Measurements from ENCODE around the gene DNAJC16. TPM values are rescaled to one million over a fixed set of nuclear protein-coding genes. Genes with fewer than 3 reads are reported as not detected.

DNAJC16 gene
- total RNA-seq (2022) (15.1 and 17.2 TPM in 2 replicates), Bru-seq, nascent RNA (percentile 67 among the genes with signal in this experiment), BruChase-seq, experiment 1, labeled RNA remaining after a 2-hour chase (percentile 74 among the genes with signal in this experiment), BruChase-seq, experiment 2, labeled RNA remaining after a 6-hour chase (percentile 72 among the genes with signal in this experiment)
- long read RNA-seq, full-length matches to known transcripts = 4 of 13 reads
- long read RNA-seq, partial matches to known transcripts = 1 of 13 reads
- long read RNA-seq, other reads (novel, unspliced or antisense) = 8 of 13 reads

- CTCF ChIA-PET = interaction anchor here (0.6 to 0.7 kb wide), 2 partner anchors 215 to 261 kb away, joined by 3 to 8 read pairs; partner anchors contain the start of gene TMEM82
- peak; percentile 98 to 99 for DNase-seq
- Histone ChIP-seq H3K27me3 (replicated peaks; ENCODE audit: control insufficient read depth, insufficient read depth, low read length) (no peaks in the 10 kb centered on the region), H3K9me3 (no peaks in the 10 kb centered on the region), H3K4me1 (peaks cover 8% of the 10 kb centered on the region; the same call in 1 of the 2 replicates), H3K36me3 (ENCODE audit: control insufficient read depth, insufficient read depth, low read length) (no peaks in the 10 kb centered on the region), H3K4me3 (ENCODE audit: low read depth, low read length) (peak within 1 kb of the TSS; percentile 52)
- peaks cover 9% of the 10 kb centered on the region for H3K4me1 Mint-ChIP-seq (ENCODE audit: low read depth, unreplicated experiment)
- BruUV-seq (replicated peaks) = no TSS peak
- POLR2A ChIA-PET = interaction anchor here (0.7 to 1.1 kb wide), 2 partner anchors 13 to 77 kb away, joined by 4 to 5 read pairs; no protein-coding TSS in a partner anchor
- H3K9me3 Mint-ChIP-seq (ENCODE audit: unreplicated experiment) = no peaks in the 10 kb centered on the region
- no peaks in the 10 kb centered on the region for H3K27me3 Mint-ChIP-seq (ENCODE audit: insufficient read depth, unreplicated experiment)
- peak within 1 kb of the TSS; percentile 81 for H3K4me3 Mint-ChIP-seq (ENCODE audit: unreplicated experiment)
- H3K27ac Mint-ChIP-seq (ENCODE audit: unreplicated experiment) = peak within 1 kb of the TSS; percentile 96
- TF ChIP-seq, protein P1, sequence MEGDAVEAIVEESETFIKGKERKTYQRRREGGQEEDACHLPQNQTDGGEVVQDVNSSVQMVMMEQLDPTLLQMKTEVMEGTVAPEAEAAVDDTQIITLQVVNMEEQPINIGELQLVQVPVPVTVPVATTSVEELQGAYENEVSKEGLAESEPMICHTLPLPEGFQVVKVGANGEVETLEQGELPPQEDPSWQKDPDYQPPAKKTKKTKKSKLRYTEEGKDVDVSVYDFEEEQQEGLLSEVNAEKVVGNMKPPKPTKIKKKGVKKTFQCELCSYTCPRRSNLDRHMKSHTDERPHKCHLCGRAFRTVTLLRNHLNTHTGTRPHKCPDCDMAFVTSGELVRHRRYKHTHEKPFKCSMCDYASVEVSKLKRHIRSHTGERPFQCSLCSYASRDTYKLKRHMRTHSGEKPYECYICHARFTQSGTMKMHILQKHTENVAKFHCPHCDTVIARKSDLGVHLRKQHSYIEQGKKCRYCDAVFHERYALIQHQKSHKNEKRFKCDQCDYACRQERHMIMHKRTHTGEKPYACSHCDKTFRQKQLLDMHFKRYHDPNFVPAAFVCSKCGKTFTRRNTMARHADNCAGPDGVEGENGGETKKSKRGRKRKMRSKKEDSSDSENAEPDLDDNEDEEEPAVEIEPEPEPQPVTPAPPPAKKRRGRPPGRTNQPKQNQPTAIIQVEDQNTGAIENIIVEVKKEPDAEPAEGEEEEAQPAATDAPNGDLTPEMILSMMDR (IDR thresholded peaks at IDR 0.05; ENCODE audit: insufficient read depth in 1 of 2, low read depth in 1 of 2, low read length in 1 of 2, severe bottlenecking in 1 of 2, unreplicated experiment in 1 of 2) = peak in 1 of 2 experiments; percentile 21
- peaks cover 29% of the 10 kb centered on the region for H3K36me3 Mint-ChIP-seq (ENCODE audit: insufficient read depth, unreplicated experiment)
- intact Hi-C loops (cut with micrococcal nuclease; ENCODE audit: unreplicated experiment) = loop anchor here (1.0 to 5.0 kb wide), 4 partner anchors 91 to 841 kb away; partner anchors contain the start of genes DDI2, SPEN and SZRD1
Observed at GRCh38 chr1:15526490-15527339, at the start of gene DNAJC16. Gene DNAJC16 (plus strand): TSS chr1:15526848. CDS start chr1:15529106, 2,258 bp downstream.

DNA sequence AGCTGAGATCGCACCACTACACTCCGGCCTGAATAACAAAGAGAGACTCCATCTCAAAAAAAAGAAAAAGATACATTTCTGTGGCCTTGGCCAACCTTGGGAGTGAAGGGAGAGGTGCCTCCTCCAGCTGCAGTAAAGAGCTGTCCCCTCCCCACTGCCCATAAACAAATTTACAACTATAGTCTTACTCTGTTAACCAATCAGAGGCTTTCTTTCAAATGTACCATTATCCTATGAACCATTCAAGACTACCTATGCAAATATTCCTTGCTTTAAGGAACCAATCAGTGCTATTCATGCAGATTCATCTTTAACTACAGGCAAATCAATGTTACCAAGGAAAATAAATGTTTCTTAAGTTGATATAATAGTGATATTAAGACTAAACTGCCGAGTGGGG is 49.7 kb upstream of the DNAJC16 start:
- Histone ChIP-seq H3K4me1 (no peaks in the 10 kb centered on the region), H3K9me3 (no peaks in the 10 kb centered on the region), H3K27me3 (replicated peaks; ENCODE audit: control insufficient read depth, insufficient read depth, low read length) (no peaks in the 10 kb centered on the region), H3K4me3 (ENCODE audit: low read depth, low read length) (no peak overlapping the region), H3K36me3 (ENCODE audit: control insufficient read depth, insufficient read depth, low read length) (no peaks in the 10 kb centered on the region)
- Mint-ChIP-seq H3K27ac (ENCODE audit: unreplicated experiment) (no peak overlapping the region), H3K4me3 (ENCODE audit: unreplicated experiment) (no peak overlapping the region), H3K9me3 (ENCODE audit: unreplicated experiment) (no peaks in the 10 kb centered on the region), H3K4me1 (ENCODE audit: low read depth, unreplicated experiment) (no peaks in the 10 kb centered on the region), H3K36me3 (ENCODE audit: insufficient read depth, unreplicated experiment) (no peaks in the 10 kb centered on the region), H3K27me3 (ENCODE audit: insufficient read depth, unreplicated experiment) (no peaks in the 10 kb centered on the region)
- CTCF ChIA-PET = no interaction called here
- BruUV-seq (replicated peaks) = no TSS peak
- intact Hi-C loops (cut with micrococcal nuclease; ENCODE audit: unreplicated experiment) = no loop called here
- DNase-seq = no peak
- TF ChIP-seq, protein P1 (IDR thresholded peaks at IDR 0.05; ENCODE audit: insufficient read depth in 1 of 2, low read depth in 1 of 2, low read length in 1 of 2, severe bottlenecking in 1 of 2, unreplicated experiment in 1 of 2) = no peak
- POLR2A ChIA-PET = no interaction called here

GRCh38 chr1:15477646-15478212 is 48.9 kb upstream of the DNAJC16 start:
- ChIA-PET POLR2A (no interaction called here), CTCF (no interaction called here)
- no TSS peak for BruUV-seq (replicated peaks)
- intact Hi-C loops (cut with micrococcal nuclease; ENCODE audit: unreplicated experiment) = no loop called here
- DNase-seq = no peak
- Mint-ChIP-seq H3K4me3 (ENCODE audit: unreplicated experiment) (no peak overlapping the region), H3K27me3 (ENCODE audit: insufficient read depth, unreplicated experiment) (no peaks in the 10 kb centered on the region), H3K36me3 (ENCODE audit: insufficient read depth, unreplicated experiment) (no peaks in the 10 kb centered on the region), H3K4me1 (ENCODE audit: low read depth, unreplicated experiment) (no peaks in the 10 kb centered on the region), H3K27ac (ENCODE audit: unreplicated experiment) (no peak overlapping the region), H3K9me3 (ENCODE audit: unreplicated experiment) (no peaks in the 10 kb centered on the region)
- Histone ChIP-seq H3K9me3 (no peaks in the 10 kb centered on the region), H3K36me3 (ENCODE audit: control insufficient read depth, insufficient read depth, low read length) (no peaks in the 10 kb centered on the region), H3K4me1 (no peaks in the 10 kb centered on the region), H3K27me3 (replicated peaks; ENCODE audit: control insufficient read depth, insufficient read depth, low read length) (no peaks in the 10 kb centered on the region), H3K4me3 (ENCODE audit: low read depth, low read length) (no peak overlapping the region)
- TF ChIP-seq, protein P1 (IDR thresholded peaks at IDR 0.05; ENCODE audit: insufficient read depth in 1 of 2, low read depth in 1 of 2, low read length in 1 of 2, severe bottlenecking in 1 of 2, unreplicated experiment in 1 of 2) = no peak

All from Caco-2 (cell line).